Testis (tissue), 2 donors: Measurements from ENCODE around the gene MRPS15.

ENCODE experiments used
- POLR2A ChIP-seq: fragments of 450-650 bp; IDR thresholded peaks from one replicate; pipeline ENCODE4 v1.6.1; 2017; ENCODE audit warnings: antibody characterized with exemption, mild to moderate bottlenecking, moderate library complexity
- TF ChIP-seq, protein P1 (sequence below), 3 experiments: fragments of 450-650 bp in 2 of 3; fragments of 200-600 bp in 1 of 3; sonication (generic) in 1 of 3; IDR thresholded peaks; one replicate each; pipeline ENCODE4 v1.5.1; 2016 to 2019; ENCODE audit warnings: antibody characterized with exemption in 3 of 3, mild to moderate bottlenecking in 2 of 3, moderate library complexity in 1 of 3

DNA sequence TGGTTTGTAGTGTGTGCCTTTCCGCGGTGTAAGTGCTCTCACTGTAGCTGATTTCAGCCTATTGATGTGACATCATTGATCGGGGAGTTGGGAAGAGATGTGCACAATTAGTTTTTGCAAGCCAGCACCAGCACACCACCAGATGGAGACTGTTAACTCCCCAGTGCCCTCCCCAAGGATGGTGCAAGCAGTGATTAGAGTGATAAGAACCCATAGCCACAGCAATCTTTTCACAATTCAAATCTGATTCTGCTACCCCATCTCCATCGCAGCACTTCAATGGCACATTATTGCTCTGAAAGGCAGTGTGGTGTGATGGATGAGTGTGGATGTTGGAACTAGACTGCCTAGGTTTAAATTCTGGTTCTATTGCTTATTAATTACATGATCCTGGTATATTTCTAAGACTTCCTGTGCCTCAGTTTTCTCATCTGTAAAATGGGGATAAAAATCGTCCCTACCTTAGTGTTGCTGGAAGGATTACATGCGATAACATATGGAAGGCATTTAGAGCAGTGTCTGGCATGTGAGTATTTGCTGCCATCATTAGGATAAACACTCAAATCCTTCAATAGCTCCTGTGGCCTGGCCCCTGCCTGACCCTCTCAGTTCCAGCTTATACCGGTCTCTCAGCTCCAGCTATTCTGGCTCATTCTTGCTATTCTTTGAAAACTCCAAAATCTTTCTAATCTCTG lies 11.9 kb upstream of the MRPS15 start:
- TF ChIP-seq, protein P1, sequence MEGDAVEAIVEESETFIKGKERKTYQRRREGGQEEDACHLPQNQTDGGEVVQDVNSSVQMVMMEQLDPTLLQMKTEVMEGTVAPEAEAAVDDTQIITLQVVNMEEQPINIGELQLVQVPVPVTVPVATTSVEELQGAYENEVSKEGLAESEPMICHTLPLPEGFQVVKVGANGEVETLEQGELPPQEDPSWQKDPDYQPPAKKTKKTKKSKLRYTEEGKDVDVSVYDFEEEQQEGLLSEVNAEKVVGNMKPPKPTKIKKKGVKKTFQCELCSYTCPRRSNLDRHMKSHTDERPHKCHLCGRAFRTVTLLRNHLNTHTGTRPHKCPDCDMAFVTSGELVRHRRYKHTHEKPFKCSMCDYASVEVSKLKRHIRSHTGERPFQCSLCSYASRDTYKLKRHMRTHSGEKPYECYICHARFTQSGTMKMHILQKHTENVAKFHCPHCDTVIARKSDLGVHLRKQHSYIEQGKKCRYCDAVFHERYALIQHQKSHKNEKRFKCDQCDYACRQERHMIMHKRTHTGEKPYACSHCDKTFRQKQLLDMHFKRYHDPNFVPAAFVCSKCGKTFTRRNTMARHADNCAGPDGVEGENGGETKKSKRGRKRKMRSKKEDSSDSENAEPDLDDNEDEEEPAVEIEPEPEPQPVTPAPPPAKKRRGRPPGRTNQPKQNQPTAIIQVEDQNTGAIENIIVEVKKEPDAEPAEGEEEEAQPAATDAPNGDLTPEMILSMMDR (IDR thresholded peaks at IDR 0.05), result no peak
- no peak for TF ChIP-seq POLR2A
